GM12878 (cell line): ENCODE data around the gene RPS19BP1.
A peak's percentile ranks its signal among the peaks of the same experiment; 100 is the strongest.

ENCODE experiments used
- CREB1 ChIP-seq: IDR thresholded peaks from 2 replicates; pipeline ENCODE4 v1.6.1; 2012; ENCODE audit warnings: low read depth, mild to moderate bottlenecking, inconsistent platforms
- ETV6 ChIP-seq, 2 experiments: fragments of 450-650 bp in 1 of 2; IDR thresholded peaks in 1 of 2; conservative IDR thresholded peaks in 1 of 2; 2 replicates each; pipeline ENCODE4 v1.6.1; 2014; ENCODE audit warnings: antibody characterized with exemption in 1 of 2, borderline replicate concordance in 1 of 2, low read depth in 1 of 2, mild to moderate bottlenecking in 1 of 2, moderate library complexity in 1 of 2
- NRF1 ChIP-seq: conservative IDR thresholded peaks from 2 replicates; pipeline ENCODE4 v1.6.1; 2011; ENCODE audit warnings: mild to moderate bottlenecking, low read depth, low read length, improper control_type of control experiment
- POLR2A ChIP-seq: IDR thresholded peaks from 2 replicates; pipeline ENCODE4 v1.6.1; 2011; ENCODE audit warnings: low read depth, mild to moderate bottlenecking, low read length
- POLR2AphosphoS2 ChIP-seq: IDR thresholded peaks from 2 replicates; pipeline ENCODE4 v1.6.1; 2011; ENCODE audit warnings: low read depth, mild to moderate bottlenecking, low read length, improper control_type of control experiment, moderate library complexity
- POLR2AphosphoS5 ChIP-seq: IDR thresholded peaks from 2 replicates; pipeline ENCODE4 v1.6.1; 2011; ENCODE audit warnings: mild to moderate bottlenecking, low read length, inconsistent platforms
- RAD21 ChIP-seq: IDR thresholded peaks from 2 replicates; pipeline ENCODE4 v1.6.1; 2011; ENCODE audit warnings: mild to moderate bottlenecking, low read depth, low read length, moderate library complexity; ENCODE audit not compliant: insufficient read depth
- TF ChIP-seq, protein P1 (sequence below): IDR thresholded peaks from 2 replicates; pipeline ENCODE4 v1.6.1; 2012; ENCODE audit warnings: low read depth, low read length, improper control_type of control experiment
- TF ChIP-seq, protein P2 (sequence below), 3 experiments: IDR thresholded peaks in 2 of 3; conservative IDR thresholded peaks in 1 of 3; 2 replicates each; pipeline ENCODE4 v1.5.1; 2011; ENCODE audit warnings: low read depth in 3 of 3, low read length in 3 of 3, mild to moderate bottlenecking in 3 of 3, control low read depth in 2 of 3, moderate library complexity in 2 of 3, inconsistent platforms in 1 of 3, mixed read lengths in 1 of 3; ENCODE audit not compliant: control insufficient read depth in 2 of 3, insufficient read depth in 1 of 3; ENCODE audit errors: extremely low read depth in 1 of 3
- TF ChIP-seq, protein P3 (sequence below): IDR thresholded peaks from 2 replicates; pipeline ENCODE4 v1.6.1; 2012; ENCODE audit warnings: mild to moderate bottlenecking, low read depth, low read length
- TF ChIP-seq, protein P4 (sequence below): IDR thresholded peaks from 2 replicates; pipeline ENCODE4 v1.6.1; 2011; ENCODE audit warnings: low read depth, low read length, improper control_type of control experiment, borderline replicate concordance

DNA sequence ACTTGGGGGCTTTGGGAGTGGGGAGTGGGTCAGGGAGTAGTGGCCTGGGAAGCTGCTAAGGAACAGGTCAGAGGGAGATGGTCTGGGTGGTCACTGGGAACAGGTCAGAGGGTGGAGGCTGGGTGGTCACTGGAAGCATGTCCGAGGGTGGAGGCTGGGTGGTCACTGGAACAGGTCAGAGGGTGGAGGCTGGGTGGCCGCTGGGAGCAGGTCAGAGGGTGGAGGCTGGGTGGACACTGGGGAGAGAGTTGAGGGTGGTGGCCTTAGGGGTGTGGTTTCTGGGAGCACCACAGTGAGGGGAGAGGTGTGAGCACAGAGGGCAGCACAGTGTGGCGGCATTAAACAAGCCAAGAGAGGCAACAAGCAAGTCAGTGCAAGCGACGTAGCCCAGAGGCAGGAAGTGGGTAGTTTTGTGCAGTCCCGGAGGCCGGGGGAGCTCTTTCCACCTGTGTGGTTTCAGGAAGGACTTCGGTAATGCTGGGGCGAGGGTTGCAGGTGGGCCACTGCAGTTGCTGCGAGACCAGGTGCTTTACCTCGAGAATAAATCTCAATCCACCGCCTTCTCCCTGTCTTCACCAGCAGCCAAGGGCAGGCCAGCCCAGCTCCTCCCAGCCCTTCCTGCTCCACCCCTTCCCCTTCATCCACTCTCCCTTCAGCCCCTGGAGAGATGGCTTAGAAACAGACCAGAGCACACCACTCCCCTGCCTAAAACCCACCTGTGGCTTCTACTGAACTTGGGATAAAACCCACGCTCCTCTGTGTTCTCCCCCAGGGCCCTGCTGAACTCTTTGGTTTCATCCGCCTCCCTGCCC lies 34.8 kb upstream of the RPS19BP1 start:
- TF ChIP-seq, protein P1, sequence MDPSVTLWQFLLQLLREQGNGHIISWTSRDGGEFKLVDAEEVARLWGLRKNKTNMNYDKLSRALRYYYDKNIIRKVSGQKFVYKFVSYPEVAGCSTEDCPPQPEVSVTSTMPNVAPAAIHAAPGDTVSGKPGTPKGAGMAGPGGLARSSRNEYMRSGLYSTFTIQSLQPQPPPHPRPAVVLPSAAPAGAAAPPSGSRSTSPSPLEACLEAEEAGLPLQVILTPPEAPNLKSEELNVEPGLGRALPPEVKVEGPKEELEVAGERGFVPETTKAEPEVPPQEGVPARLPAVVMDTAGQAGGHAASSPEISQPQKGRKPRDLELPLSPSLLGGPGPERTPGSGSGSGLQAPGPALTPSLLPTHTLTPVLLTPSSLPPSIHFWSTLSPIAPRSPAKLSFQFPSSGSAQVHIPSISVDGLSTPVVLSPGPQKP, result no peak
- TF ChIP-seq, protein P2, sequence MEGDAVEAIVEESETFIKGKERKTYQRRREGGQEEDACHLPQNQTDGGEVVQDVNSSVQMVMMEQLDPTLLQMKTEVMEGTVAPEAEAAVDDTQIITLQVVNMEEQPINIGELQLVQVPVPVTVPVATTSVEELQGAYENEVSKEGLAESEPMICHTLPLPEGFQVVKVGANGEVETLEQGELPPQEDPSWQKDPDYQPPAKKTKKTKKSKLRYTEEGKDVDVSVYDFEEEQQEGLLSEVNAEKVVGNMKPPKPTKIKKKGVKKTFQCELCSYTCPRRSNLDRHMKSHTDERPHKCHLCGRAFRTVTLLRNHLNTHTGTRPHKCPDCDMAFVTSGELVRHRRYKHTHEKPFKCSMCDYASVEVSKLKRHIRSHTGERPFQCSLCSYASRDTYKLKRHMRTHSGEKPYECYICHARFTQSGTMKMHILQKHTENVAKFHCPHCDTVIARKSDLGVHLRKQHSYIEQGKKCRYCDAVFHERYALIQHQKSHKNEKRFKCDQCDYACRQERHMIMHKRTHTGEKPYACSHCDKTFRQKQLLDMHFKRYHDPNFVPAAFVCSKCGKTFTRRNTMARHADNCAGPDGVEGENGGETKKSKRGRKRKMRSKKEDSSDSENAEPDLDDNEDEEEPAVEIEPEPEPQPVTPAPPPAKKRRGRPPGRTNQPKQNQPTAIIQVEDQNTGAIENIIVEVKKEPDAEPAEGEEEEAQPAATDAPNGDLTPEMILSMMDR (IDR thresholded peaks at IDR 0.05 in 2 of 3, conservative IDR thresholded peaks at IDR 0.05 in 1 of 3; ENCODE audit: control insufficient read depth in 2 of 3, extremely low read depth in 1 of 3, insufficient read depth in 1 of 3, low read depth in 3 of 3, low read length in 3 of 3), result 0 out of 6 replicates have a peak, but pooled peaks of 1 of the 3 experiments have one; percentile 12
- no peak for TF ChIP-seq POLR2AphosphoS5
- TF ChIP-seq NRF1, result no peak
- TF ChIP-seq, protein P3, sequence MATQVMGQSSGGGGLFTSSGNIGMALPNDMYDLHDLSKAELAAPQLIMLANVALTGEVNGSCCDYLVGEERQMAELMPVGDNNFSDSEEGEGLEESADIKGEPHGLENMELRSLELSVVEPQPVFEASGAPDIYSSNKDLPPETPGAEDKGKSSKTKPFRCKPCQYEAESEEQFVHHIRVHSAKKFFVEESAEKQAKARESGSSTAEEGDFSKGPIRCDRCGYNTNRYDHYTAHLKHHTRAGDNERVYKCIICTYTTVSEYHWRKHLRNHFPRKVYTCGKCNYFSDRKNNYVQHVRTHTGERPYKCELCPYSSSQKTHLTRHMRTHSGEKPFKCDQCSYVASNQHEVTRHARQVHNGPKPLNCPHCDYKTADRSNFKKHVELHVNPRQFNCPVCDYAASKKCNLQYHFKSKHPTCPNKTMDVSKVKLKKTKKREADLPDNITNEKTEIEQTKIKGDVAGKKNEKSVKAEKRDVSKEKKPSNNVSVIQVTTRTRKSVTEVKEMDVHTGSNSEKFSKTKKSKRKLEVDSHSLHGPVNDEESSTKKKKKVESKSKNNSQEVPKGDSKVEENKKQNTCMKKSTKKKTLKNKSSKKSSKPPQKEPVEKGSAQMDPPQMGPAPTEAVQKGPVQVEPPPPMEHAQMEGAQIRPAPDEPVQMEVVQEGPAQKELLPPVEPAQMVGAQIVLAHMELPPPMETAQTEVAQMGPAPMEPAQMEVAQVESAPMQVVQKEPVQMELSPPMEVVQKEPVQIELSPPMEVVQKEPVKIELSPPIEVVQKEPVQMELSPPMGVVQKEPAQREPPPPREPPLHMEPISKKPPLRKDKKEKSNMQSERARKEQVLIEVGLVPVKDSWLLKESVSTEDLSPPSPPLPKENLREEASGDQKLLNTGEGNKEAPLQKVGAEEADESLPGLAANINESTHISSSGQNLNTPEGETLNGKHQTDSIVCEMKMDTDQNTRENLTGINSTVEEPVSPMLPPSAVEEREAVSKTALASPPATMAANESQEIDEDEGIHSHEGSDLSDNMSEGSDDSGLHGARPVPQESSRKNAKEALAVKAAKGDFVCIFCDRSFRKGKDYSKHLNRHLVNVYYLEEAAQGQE, result no peak
- TF ChIP-seq, protein P4, sequence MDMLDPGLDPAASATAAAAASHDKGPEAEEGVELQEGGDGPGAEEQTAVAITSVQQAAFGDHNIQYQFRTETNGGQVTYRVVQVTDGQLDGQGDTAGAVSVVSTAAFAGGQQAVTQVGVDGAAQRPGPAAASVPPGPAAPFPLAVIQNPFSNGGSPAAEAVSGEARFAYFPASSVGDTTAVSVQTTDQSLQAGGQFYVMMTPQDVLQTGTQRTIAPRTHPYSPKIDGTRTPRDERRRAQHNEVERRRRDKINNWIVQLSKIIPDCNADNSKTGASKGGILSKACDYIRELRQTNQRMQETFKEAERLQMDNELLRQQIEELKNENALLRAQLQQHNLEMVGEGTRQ, result no peak
- no peak for TF ChIP-seq ETV6 (conservative IDR thresholded peaks at IDR 0.05 in 1 of 2, IDR thresholded peaks at IDR 0.05 in 1 of 2; ENCODE audit: borderline replicate concordance in 1 of 2, low read depth in 1 of 2)
- TF ChIP-seq CREB1, result no peak
- peak; percentile 21; the same call in 1 of the 2 replicates for TF ChIP-seq RAD21
- no peak for TF ChIP-seq POLR2AphosphoS2
- no peak for TF ChIP-seq POLR2A
